HG02852 (cell line): ENCODE data around the gene CHMP6.

ENCODE experiments used
- ATAC-seq: cut with Tn5 transposase; IDR thresholded peaks from one replicate; pipeline ENCODE4 v1.9.1; 2021; ENCODE audit warnings: mild to moderate bottlenecking, moderate library complexity; ENCODE audit not compliant: unreplicated experiment

CHMP6 gene

DNA sequence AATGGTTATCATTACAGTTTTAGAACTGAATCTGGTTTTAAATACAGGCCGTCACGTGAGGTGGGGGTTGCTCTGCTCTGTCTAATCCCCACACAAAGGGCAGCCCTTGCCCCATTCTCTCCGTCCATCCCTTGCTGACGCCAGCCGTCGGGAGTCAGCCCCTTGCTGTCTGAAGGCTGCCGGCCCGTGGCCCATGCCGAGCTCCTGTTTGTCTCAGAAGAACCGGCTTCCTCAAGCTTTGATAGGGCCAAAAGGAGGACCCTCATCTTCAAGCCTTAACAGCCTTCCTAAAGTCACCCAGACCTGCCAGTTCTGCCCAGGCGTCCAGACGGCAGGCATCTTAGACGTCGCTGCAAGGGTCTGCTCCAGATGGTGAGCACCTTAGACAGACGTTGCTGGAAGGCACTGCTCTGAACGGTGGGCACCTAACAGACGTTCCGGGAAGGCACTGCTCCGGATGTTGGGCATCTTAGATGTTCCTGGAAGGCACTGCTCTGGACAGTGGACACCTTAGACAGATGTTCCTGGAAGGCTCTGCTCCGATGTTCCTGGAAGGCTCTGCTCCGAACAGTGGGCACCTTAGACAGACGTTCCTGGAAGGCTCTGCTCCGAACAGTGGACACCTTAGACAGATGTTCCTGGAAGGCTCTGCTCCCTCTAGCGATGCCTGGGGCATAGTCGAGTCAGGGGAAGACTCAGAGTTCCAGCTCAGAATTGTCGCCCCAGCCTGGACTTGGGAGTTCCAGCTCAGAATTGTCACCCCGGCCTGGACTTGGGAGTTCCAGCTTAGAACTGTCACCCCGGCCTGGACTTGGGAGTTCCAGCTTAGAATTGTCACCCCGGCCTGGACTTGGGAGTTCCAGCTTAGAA is 35.1 kb upstream of the CHMP6 start:
- ATAC-seq: no peak

DNA sequence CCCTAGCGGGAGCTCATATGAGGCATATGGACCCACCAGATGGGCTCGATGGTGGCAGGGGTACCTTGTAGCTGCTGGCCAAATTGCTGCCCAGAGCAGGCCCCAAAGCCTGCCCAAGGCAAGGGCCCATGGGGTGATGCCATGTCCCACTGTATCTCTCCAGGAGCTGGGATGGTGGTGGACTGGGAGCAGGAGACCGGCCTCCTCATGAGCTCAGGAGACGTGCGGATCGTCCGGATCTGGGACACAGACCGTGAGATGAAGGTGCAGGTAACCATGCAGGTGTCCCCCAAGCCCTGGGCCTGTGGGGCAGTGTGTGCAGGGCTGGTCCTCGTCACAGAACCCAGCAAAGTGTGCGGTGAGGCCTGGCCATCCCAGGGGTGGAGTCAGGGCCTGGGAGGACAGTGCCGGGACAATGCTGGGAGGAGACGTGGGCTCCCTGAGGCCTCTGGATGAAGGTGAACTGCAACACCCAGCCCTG is 34.1 kb upstream of the CHMP6 start:
- no peak for ATAC-seq

DNA sequence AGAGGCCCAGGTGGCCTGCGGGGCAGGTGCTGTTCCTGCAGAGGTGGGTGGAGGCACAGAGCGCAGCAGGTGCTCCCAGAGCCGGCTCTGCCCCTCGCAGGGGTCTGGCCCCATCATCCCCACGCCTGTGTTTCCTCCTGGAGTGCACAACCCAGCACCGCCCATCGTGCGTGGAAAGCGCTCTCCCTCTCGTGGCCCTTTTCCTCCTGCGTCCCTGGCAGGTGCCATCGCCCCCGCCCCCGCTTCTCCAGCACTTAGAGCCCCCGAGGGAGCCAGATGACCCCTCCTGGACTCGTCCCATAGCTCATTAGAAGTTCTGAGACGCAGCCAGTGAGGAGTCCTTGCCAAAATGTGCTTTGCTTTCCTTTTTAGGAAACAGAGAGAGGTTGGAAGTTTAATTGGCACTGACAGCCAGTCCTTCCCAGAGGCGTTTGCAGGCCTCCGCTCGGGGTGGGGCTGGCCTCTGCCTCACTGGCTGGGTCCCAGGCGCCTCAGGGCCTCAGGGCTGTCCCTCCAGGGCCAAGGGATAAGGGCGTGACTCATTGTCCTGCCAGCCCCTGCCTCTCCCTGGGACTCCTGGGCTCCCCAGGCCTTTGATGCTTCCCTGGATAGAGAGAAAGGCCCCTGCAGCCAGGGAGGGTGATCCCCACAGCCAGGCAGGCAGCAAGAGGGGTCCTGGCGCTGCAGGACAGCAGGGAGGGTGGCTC is 32.2 kb upstream of the CHMP6 start:
- no peak for ATAC-seq

DNA sequence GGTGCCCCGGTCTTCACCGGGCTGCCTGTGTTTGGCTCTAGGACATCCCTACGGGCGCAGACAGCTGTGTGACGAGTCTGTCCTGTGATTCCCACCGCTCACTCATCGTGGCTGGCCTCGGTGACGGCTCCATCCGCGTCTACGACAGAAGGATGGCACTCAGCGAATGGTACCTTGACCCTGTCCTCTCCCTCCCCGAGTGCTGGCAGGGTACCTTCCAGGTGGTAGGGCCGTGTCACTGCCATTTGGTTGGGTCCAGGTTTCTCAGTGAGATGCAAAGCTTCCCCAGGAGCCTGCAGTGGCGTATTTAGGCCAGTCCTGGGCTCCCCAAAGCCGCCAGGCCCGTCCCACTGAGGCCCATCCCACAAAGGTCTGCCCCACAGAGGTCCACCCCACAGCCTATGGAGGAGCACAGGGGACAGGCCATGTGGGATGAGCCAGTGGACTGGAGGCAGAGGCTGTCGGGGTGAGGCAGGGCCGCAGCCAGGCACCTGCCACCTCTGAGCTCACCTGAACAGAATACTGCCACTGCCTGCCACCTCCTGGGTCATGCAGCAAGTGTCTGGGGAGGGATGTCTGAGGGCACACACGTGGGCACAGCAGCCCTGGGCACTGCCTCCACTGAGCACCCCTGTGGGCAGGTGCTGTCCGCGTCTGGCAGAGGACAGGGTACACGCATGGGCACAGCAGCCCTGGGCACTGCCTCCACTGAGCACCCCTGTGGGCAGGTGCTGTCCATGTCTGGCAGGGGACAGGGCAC is 31.4 kb upstream of the CHMP6 start:
- no peak for ATAC-seq

DNA sequence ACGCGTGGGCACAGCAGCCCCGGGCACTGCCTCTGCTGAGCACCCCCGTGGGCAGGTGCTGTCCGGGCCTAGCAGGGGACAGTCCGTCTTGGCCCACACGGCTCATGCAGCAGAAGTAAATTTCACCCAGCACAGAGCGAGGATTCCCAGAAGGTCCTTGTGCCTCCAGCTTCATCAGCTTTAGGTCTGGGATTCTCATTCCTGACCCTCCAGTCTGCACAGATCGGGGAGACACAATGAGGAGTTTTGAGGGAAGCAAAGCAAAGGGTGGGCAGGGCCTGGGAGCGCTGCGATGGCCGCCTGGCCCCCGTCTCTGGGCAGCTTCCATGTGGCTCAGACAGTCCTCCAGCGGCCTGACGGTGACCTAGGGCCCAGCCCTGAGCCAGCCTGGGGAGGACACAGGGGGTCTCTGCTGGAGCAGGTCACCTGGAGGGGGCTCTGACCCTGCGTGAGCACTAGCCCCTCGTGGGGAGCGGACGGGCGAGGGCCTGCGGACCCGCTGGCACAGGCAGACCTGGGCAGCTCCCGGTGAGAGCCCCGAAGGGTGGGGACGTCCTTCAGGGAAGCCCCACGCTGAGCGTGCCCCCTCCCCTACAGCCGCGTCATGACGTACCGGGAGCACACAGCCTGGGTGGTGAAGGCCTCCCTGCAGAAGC is 30.7 kb upstream of the CHMP6 start:
- no peak for ATAC-seq

DNA sequence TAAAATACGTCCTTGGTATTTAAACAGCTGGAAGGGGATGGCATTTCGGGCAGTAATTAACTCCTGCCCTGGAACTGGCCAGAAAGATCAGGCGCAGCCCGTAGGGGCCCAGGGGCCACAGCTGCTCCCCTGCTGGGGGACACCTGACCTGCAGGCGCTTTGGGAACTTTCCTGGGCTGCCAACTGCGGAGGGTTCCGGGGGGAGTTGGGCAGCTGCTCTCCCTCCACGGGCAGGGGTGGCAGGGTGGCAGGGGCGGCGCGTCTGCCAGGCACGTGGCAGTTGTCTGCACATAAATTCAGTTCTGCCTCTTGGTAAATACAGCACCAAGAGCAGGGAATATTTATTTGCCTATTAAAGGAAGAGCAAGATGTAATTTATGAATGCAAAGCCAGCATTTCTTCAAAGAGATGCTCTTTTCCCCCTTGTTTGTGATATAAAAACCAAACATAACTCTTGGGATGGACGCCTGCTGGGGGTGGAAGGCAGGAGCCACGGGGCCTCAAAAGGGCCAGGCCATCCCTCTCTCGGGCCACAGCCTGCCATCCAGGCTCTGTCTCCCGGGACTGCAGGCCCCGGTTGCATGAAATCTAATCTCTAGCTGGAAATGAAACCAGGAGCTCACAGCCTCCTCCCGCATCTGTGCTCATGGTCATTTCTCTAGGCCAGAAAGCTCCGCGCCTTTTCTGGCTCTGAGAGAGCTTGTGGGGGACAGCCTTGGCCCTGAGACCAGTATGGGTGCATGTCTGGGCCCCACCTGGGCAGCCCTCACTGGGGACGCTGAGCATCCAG is 29.9 kb upstream of the CHMP6 start:
- ATAC-seq: no peak

DNA sequence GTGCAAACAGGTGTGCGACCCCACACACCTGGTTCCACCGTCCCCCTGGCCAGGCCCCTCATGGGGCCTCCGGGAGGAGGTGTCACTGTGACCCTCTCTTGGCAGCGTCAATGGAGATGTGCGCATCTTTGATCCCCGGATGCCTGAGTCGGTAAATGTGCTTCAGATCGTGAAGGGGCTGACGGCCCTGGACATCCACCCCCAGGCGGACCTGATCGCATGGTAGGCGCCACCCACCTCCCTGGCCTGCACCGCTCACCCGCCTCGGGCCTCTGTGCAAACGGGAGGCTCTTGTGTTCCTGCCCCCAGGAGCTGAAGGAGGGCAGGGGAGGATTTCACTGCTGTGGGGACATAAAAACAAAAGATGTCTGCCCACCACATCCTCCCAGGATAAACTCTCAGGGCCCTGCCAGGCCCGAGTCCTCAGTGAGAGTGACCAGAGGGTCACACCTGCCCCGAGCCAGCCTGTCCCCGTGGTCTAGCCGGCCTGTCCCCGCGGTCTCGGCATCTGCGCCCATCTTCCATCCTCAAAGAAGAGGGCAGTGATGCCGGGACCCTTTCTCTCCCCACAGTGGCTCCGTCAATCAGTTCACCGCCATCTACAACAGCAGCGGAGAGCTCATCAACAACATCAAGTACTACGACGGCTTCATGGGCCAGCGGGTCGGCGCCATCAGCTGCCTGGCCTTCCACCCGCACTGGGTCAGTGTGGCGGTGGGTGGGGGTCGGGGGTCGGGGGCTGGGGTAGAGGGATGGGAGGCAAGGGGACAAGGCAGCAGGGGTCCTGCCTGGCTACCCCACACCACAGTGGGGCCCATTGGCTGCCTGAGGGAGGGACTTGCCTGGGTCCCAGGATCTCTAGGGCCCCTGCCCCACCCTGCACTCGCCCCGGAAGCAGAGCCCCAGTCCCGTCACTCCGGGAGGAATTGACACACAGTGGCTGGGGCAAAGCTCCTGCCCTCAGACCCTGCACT is 29.0 kb upstream of the CHMP6 start:
- no peak for ATAC-seq

DNA sequence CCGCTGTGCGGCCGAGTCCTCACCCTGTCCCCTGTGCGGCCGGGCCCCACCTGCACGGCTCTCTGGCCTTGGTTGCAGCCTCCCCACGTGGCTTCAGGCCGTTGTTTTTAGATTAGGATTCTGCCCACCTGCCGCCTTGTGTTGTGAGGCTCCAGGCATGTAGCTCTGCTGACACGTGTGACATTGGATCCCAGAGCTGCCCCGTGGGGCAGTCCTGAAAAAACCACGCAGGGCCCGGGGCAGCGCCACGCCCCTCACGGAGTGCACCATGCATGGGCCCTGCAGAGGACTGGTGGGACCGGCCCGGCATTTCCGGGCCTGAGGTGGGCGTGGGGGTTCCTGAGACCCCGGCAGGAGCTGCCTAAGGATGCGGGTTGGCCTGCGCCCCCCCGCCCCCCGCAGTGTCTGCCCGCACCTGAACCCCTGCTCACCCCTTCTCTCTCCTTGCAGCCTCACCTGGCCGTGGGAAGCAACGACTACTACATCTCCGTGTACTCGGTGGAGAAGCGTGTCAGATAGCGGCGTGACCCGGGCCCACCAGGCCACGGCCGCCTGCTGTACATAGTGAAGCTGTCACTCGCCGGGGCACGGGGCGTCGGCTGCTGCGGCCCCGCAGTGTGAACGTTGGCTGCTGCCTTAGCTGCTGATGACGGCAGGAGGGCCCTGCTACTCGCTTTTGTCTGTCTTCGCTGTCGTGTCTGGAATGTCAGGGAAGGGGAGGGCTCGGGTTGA is 27.7 kb upstream of the CHMP6 start:
- ATAC-seq: no peak

DNA sequence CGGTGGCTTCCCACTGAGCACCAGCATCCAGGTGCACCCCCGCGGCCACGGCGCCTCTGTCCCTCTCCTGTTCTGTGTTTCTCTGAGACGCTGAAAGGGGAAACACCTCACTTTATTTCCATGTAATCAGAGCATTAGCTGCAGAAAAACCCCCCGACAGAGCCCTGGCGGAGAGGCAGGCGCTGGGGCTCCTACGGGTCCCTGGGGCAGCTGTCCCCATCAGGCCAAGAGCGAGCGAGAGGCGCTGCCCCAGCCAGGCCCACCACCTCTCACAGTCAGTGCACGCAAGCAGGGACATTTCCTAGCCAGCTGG is 27.1 kb upstream of the CHMP6 start:
- no peak for ATAC-seq

DNA sequence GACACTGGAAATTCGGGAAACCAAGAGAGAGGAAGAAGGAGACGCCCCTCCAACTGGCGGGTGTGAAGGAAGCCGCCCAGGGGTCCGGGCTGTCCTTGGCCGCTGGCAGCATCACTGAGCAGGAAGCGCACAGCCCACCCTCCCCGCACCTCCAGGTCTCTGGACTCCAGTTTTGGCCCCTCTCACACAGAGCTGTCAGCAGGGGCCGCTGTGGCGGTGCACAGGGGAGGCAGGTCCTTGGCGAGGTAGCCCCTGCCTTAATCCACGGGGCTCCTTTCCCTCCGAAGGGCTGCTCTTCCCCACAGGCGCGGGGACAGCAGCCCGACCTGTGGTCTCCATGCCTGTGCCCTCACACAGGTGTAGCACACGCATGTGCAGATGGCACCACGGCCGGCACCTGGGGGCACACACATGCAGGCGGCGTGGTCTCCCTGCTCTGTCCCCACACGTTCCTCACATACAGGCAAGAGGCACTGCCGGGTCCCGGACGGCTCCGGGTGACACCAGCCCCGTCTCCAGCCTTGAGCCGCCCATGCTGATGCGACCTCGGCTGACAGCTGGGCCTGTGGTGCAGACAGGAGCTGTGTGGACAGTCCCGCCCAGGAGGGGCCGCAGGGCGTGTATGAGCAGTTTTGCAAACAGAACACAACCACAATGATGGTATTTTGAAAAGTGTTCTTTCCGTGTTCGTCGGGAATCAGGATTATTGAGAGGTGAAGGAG is 26.6 kb upstream of the CHMP6 start:
- no peak for ATAC-seq

DNA sequence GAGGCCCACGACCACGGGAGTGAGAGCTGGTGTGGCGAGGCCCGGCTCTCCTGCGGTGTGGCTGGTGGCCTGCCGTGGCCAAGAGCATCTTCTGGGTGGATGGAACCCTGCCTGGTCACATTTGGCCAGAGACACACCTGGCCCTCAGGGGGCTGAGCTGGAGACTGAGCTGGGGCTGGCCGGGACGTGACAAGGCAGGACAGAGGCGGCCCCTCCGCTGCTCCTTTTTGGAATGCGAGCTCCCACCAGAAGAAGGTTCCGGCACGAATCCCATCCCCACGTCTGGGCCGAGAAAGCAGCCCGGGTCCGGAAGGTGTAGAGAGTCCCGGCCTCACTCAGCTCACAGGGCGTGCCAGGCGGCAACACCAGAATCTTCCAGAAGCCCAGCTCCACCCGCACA is 26.0 kb upstream of the CHMP6 start:
- no peak for ATAC-seq

DNA sequence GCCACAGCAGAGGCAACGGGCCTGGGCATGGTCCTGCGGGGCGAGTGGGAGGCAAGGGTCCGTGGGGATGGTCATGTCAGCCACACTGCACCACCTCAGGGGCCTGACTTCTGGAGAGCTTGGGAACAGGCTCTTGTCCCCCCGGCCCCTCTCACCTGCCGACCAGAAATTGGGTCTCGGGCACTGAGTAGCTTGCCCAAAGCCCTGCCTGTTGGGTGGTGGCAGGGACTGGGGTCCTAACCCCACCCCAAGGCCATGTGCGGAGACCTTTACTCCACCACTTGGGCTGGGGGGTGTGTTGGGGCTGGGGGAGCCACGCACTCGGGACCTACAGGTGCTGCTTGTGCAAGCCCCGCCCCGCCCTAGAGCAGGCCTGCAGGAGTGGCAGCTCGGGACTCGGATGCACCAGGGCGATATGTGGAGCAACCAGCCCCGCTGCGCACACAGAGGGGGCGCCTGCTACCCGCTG is 24.2 kb upstream of the CHMP6 start:
- ATAC-seq: no peak

DNA sequence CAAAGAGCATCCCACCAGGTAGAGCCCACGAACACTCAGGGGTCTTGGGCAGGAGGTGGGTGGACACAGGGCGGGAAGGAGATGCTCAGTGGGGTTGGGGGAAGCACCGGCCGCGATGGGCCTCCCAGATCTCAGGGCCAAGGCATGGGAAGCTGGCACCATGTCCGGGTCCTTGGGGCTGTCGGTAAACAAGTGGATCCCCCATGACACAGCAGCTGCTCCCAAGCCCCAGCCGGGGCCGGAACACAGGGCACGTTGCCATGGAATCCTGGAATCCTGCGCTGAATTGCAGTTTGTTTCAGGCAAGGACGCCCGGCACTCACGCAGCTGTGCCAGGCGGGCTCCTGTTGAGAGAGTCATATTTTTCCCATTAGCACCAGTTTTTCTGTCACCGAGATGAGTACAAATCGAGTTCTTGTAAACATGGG is 23.0 kb upstream of the CHMP6 start:
- no peak for ATAC-seq

DNA sequence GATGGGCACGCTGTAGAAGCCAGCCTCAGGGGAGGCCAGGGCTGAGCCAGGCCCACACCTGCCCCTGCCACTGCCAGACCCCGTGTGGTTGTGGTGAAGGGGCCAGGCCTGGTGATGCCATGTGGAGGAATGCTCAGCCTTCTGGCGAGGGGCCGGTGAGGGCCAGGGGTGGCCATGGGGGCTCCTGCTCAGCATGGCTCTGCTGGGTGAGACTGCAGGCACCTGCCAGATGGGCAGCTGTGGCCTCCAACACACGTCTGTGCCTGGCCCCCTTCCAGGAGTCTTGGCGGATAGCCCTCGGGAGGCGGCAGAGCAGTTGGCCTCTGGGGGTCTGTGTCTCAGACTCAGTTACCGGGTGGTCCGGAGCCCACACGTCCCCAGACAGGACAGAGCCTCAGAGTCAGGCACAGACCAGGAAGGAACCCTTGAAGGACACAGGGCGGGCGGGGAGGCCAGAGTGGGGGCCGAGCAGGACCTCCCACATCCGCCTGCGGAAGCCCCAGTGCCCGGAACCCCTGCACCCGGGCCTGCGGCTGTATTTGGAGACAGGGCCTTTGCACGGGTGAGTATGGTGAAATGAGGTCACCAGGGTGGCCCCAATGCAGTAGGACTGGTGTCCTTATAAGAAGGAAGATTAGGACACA is 22.5 kb upstream of the CHMP6 start:
- no peak for ATAC-seq

DNA sequence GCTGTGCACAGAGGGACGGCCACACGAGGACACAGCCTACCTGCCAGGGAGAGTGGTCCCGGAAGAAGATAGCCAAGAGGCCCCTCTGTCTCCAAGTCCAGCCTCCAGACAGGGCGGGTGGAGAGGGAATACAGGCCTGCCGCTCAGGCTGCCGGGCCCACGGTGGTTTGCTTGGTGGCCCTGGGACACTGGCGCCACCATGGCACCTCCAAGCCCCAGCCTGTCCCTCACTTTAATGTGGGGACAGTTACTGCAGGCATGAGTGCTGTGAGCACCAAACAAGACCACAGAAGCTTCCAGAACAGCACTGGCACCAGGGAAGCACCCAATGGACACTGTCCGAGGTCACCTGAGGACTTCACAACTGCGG is 22.0 kb upstream of the CHMP6 start:
- no peak for ATAC-seq

DNA sequence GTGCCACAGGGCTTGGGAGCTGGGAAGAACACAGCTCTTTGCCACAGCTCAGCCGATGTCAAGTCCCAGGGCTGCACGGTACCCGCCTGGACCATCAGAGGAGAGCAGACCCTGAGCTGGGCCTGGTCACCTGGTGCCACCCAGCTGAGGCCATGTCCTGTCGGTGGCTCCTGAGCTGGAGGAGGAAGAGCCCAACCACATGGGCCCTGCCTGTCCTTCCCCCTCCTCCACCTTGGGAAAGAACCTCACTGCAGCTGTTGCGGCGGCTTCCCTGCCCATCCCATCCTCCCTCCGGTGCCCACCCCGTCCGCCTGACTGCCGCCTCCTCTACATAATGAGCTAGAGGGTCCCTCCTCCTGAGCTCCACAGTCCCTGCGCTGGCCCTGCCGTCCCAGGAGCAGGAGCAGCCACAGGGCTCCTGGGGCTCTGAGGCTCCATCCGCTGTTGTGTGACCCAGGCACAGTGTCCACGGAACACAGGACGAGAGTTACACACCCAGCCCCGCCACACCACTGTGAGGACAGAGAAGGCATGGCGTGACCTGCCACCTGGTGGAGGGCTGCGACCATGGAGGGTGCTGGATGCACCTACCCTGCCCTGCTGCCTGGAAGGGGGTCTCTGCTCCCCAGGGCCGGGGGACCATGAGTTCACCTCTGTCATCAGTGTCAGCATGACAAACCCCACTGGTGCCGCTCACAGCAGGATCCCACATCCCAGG is 21.4 kb upstream of the CHMP6 start:
- no peak for ATAC-seq
